Measurements from ENCODE around the gene IMP3.

The IMP3 gene

DNA sequence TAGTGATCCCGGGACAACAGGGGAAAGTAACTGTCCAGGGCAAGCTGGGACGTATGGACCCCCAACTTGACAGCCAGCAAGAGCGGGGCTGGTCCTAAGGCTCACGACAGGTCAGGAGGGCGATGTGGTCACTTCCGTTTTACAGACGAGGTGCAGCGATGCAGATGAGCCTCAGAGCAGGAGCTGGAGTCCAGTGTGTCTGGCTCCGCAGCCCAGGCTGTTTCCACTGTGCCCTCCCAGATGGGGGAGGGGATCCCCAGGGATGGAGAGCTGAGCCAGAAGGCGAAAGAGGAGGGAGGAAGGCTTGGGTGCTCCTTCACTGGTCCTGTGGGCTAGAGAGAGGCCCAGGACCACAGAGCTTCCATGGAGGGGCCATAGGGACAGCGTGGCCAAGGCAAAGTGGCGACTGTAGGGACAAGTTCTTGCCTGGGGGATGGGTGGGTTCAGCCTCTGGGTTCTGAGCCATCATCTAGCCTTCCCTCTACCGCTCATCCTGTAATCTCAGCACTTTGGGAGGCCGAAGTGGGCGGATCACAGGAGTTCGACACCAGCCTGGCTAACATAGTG, 13.4 kb upstream of the IMP3 start:
- Histone ChIP-seq H3K23ac (ENCODE audit: low read length) (no peak overlapping the region), H2AK5ac (ENCODE audit: low read length) (no peak overlapping the region), H2BK5ac (ENCODE audit: low read depth, low read length, poor library complexity) (no peak overlapping the region), H3K9ac (ENCODE audit: low read length) (no peak overlapping the region), H3K4me2 (ENCODE audit: low read length) (no peak overlapping the region), H3K14ac (ENCODE audit: low read length) (no peak overlapping the region), H4K8ac (ENCODE audit: low read depth, low read length) (no peak overlapping the region), H3K9me3 (ENCODE audit: insufficient read depth, low read depth, low read length) (peaks cover 2% of the 10 kb centered on the region), H3K27ac (ENCODE audit: low read depth, low read length) (no peak overlapping the region), H3K36me3 (ENCODE audit: control insufficient read depth in 1 of 2, insufficient read depth in 2 of 2, low read length in 2 of 2) (peaks cover 36 to 43% of the 10 kb centered on the region in 2 experiments), H3K4me1 (ENCODE audit: control insufficient read depth in 1 of 2, insufficient read depth in 2 of 2, low read length in 2 of 2) (peaks cover 36 to 44% of the 10 kb centered on the region in 2 experiments), H3K4me3 (ENCODE audit: low read depth, low read length) (no peak overlapping the region), H2BK120ac (ENCODE audit: insufficient read depth, low read length, poor library complexity) (no peak overlapping the region), H3K4ac (ENCODE audit: low read depth, low read length) (no peak overlapping the region), H2BK12ac (ENCODE audit: low read length) (no peak overlapping the region), H3K27me3 (ENCODE audit: insufficient read depth, low read length) (no peaks in the 10 kb centered on the region), H4K91ac (ENCODE audit: low read depth, low read length) (no peak overlapping the region), H4K12ac (ENCODE audit: low read depth, low read length) (no peak overlapping the region), H3K18ac (ENCODE audit: low read length) (no peak overlapping the region), H3K79me2 (ENCODE audit: control insufficient read depth, insufficient read depth, low read length, poor library complexity) (peaks cover 3% of the 10 kb centered on the region), H2AFZ (ENCODE audit: insufficient read depth, low read length, poor library complexity) (no peak overlapping the region), H3K79me1 (ENCODE audit: low read length) (peaks cover 2% of the 10 kb centered on the region)
- no CpG with 5 or more reads among the region's 16 CpGs for WGBS (ENCODE audit: extremely low coverage, insufficient coverage, insufficient read length)
- DNase-seq = no peak

DNA sequence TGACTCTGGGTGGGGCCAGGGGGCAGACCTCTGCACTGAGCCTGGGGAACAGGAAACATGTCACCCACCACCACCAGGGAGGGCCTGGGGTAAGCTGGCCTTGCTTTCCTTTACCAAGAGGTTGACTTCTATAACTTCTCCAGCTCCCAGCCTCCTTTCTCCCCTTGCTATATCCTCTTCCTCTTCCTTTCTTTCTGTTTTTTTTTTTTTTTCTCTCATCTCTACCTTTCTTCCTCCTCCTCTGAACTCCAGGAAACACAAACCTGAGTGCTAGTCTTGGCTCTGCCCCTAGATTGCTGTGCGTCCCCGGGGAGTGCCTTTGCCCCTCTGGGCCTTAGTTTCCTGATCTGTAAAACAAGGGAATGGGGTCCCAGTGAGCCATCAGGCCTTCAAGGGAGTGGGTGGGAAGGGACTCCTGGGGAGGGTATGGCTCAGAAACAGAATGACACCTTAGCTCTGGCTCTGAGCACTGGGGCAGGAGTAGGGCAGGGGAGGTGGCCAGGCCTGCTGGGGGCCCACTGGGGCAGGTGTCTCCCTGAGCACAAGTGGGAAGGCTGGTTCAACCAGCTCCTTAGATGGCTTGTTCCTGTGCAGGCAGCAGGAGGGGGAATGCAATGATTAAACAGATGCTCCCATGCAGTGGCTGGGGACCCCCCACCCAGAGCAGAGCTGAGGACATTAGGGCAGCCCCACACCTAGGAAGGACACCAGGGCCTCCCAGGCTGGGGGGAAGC, 12.0 kb upstream of the IMP3 start:
- H3K18ac ChIP-seq (ENCODE audit: low read length) = peak overlapping the region; percentile 16
- peaks cover 36 to 44% of the 10 kb centered on the region in 2 experiments for H3K4me1 ChIP-seq (ENCODE audit: control insufficient read depth in 1 of 2, insufficient read depth in 2 of 2, low read length in 2 of 2)
- no peak overlapping the region for H3K23ac ChIP-seq (ENCODE audit: low read length)
- no peaks in the 10 kb centered on the region for H3K27me3 ChIP-seq (ENCODE audit: insufficient read depth, low read length)
- no peak overlapping the region for H2BK12ac ChIP-seq (ENCODE audit: low read length)
- H3K79me1 ChIP-seq (ENCODE audit: low read length) = peaks cover 16% of the 10 kb centered on the region
- H2BK5ac ChIP-seq (ENCODE audit: low read depth, low read length, poor library complexity) = no peak overlapping the region
- H3K27ac ChIP-seq (ENCODE audit: low read depth, low read length) = no peak overlapping the region
- no peak overlapping the region for H3K4me3 ChIP-seq (ENCODE audit: low read depth, low read length)
- peaks cover 14% of the 10 kb centered on the region for H3K79me2 ChIP-seq (ENCODE audit: control insufficient read depth, insufficient read depth, low read length, poor library complexity)
- H2AK5ac ChIP-seq (ENCODE audit: low read length) = no peak overlapping the region
- H4K8ac ChIP-seq (ENCODE audit: low read depth, low read length) = no peak overlapping the region
- peak overlapping the region; percentile 37 for H3K4me2 ChIP-seq (ENCODE audit: low read length)
- no peak overlapping the region for H2AFZ ChIP-seq (ENCODE audit: insufficient read depth, low read length, poor library complexity)
- H3K9ac ChIP-seq (ENCODE audit: low read length) = no peak overlapping the region
- no peak overlapping the region for H3K14ac ChIP-seq (ENCODE audit: low read length)
- no peak for DNase-seq
- no peak overlapping the region for H4K91ac ChIP-seq (ENCODE audit: low read depth, low read length)
- H3K36me3 ChIP-seq (ENCODE audit: control insufficient read depth in 1 of 2, insufficient read depth in 2 of 2, low read length in 2 of 2) = peaks cover 23 to 28% of the 10 kb centered on the region in 2 experiments
- H2BK120ac ChIP-seq (ENCODE audit: insufficient read depth, low read length, poor library complexity) = no peak overlapping the region
- peak overlapping the region; percentile 3 for H3K4ac ChIP-seq (ENCODE audit: low read depth, low read length)
- H4K12ac ChIP-seq (ENCODE audit: low read depth, low read length) = no peak overlapping the region
- no CpG with 5 or more reads among the region's 2 CpGs for WGBS (ENCODE audit: extremely low coverage, insufficient coverage, insufficient read length)
- H3K9me3 ChIP-seq (ENCODE audit: insufficient read depth, low read depth, low read length) = peaks cover 2% of the 10 kb centered on the region

DNA sequence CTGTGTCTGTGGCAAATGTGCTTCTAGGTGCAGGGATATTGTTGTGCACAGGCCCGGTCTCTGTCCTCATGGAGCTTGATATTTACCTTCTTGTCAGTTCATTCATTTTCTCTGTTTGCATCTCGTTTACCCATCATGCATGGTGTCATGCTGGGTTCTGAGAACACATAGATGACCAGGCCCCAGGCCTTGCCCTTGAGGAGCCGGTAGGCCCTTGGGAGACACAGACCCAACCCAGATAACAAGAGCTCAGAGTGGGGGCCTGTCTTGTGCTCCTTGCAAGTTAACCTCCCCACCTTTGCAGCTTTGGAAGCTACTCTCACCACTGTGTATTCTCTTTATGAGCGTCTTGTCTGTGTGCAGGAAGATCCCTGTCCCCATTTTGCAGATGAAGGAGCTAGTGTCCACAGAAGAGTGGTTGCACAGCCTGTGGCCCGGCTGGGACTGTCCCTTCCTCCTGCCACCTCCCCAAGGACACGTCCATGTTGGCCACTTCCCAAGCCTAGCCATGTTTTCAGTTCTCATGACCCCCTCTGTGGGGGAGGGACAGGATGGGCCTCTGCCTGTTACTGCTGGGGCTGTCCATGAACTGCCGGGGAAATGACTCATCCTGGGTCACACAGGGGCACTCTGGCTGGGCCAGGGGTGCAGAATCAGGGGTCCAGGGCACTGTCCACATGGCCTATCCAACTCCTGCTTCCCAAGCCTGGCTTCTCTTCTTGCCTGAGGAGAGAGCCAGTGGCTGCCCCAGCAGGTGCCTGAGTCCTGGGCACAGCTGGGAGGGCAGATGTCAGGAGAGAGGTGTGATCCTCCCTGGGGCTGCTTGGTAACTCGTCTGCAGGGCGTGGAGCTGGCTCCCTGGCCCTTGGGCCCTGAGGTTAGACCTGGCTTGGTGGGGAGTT, 11.1 kb upstream of the IMP3 start:
- Histone ChIP-seq H3K9me3 (ENCODE audit: insufficient read depth, low read depth, low read length) (no peaks in the 10 kb centered on the region), H2AK5ac (ENCODE audit: low read length) (no peak overlapping the region), H2BK12ac (ENCODE audit: low read length) (no peak overlapping the region), H3K36me3 (ENCODE audit: control insufficient read depth in 1 of 2, insufficient read depth in 2 of 2, low read length in 2 of 2) (peaks cover 19 to 21% of the 10 kb centered on the region in 2 experiments), H3K27ac (ENCODE audit: low read depth, low read length) (no peak overlapping the region), H4K8ac (ENCODE audit: low read depth, low read length) (no peak overlapping the region), H3K23ac (ENCODE audit: low read length) (no peak overlapping the region), H3K18ac (ENCODE audit: low read length) (peak overlapping the region; percentile 16), H4K91ac (ENCODE audit: low read depth, low read length) (no peak overlapping the region), H3K4ac (ENCODE audit: low read depth, low read length) (peak overlapping the region; percentile 22), H3K4me3 (ENCODE audit: low read depth, low read length) (no peak overlapping the region), H2BK120ac (ENCODE audit: insufficient read depth, low read length, poor library complexity) (no peak overlapping the region), H3K4me2 (ENCODE audit: low read length) (peak overlapping the region; percentile 15), H3K4me1 (ENCODE audit: control insufficient read depth in 1 of 2, insufficient read depth in 2 of 2, low read length in 2 of 2) (peaks cover 36 to 49% of the 10 kb centered on the region in 2 experiments), H3K9ac (ENCODE audit: low read length) (no peak overlapping the region), H3K14ac (ENCODE audit: low read length) (no peak overlapping the region), H3K27me3 (ENCODE audit: insufficient read depth, low read length) (no peaks in the 10 kb centered on the region), H3K79me1 (ENCODE audit: low read length) (peaks cover 18% of the 10 kb centered on the region), H2AFZ (ENCODE audit: insufficient read depth, low read length, poor library complexity) (no peak overlapping the region), H2BK5ac (ENCODE audit: low read depth, low read length, poor library complexity) (no peak overlapping the region), H3K79me2 (ENCODE audit: control insufficient read depth, insufficient read depth, low read length, poor library complexity) (peaks cover 14% of the 10 kb centered on the region), H4K12ac (ENCODE audit: low read depth, low read length) (no peak overlapping the region)
- WGBS (ENCODE audit: extremely low coverage, insufficient coverage, insufficient read length) = no CpG with 5 or more reads among the region's 9 CpGs
- no peak for DNase-seq

DNA sequence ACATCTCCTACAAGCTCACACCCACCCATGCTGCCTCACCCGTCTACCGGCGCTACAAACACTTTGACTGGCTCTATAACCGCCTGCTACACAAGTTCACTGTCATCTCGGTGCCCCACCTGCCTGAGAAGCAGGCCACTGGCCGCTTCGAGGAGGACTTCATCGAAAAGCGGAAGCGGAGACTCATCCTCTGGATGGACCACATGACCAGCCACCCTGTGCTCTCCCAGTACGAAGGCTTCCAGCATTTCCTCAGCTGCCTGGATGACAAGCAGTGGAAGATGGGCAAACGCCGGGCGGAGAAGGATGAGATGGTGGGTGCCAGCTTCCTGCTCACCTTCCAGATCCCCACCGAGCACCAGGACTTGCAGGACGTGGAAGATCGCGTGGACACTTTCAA, 9.8 kb upstream of the IMP3 start:
- H3K4me2 ChIP-seq (ENCODE audit: low read length) = peak overlapping the region; percentile 1
- no peak overlapping the region for H2AK5ac ChIP-seq (ENCODE audit: low read length)
- H3K18ac ChIP-seq (ENCODE audit: low read length) = no peak overlapping the region
- H3K14ac ChIP-seq (ENCODE audit: low read length) = no peak overlapping the region
- no peak overlapping the region for H2BK120ac ChIP-seq (ENCODE audit: insufficient read depth, low read length, poor library complexity)
- no CpG with 5 or more reads among the region's 18 CpGs for WGBS (ENCODE audit: extremely low coverage, insufficient coverage, insufficient read length)
- no peak overlapping the region for H2AFZ ChIP-seq (ENCODE audit: insufficient read depth, low read length, poor library complexity)
- no peak overlapping the region for H4K8ac ChIP-seq (ENCODE audit: low read depth, low read length)
- H3K4me3 ChIP-seq (ENCODE audit: low read depth, low read length) = no peak overlapping the region
- no peaks in the 10 kb centered on the region for H3K9me3 ChIP-seq (ENCODE audit: insufficient read depth, low read depth, low read length)
- peaks cover 14% of the 10 kb centered on the region for H3K79me2 ChIP-seq (ENCODE audit: control insufficient read depth, insufficient read depth, low read length, poor library complexity)
- H3K4ac ChIP-seq (ENCODE audit: low read depth, low read length) = peak overlapping the region; percentile 3
- H2BK12ac ChIP-seq (ENCODE audit: low read length) = no peak overlapping the region
- H3K4me1 ChIP-seq (ENCODE audit: control insufficient read depth in 1 of 2, insufficient read depth in 2 of 2, low read length in 2 of 2) = peaks cover 36 to 49% of the 10 kb centered on the region in 2 experiments
- DNase-seq = no peak
- no peak overlapping the region for H4K12ac ChIP-seq (ENCODE audit: low read depth, low read length)
- H4K91ac ChIP-seq (ENCODE audit: low read depth, low read length) = no peak overlapping the region
- no peak overlapping the region for H3K9ac ChIP-seq (ENCODE audit: low read length)
- no peak overlapping the region for H3K27ac ChIP-seq (ENCODE audit: low read depth, low read length)
- H2BK5ac ChIP-seq (ENCODE audit: low read depth, low read length, poor library complexity) = no peak overlapping the region
- H3K23ac ChIP-seq (ENCODE audit: low read length) = no peak overlapping the region
- peaks cover 18% of the 10 kb centered on the region for H3K79me1 ChIP-seq (ENCODE audit: low read length)
- H3K36me3 ChIP-seq (ENCODE audit: control insufficient read depth in 1 of 2, insufficient read depth in 2 of 2, low read length in 2 of 2) = peaks cover 15 to 21% of the 10 kb centered on the region in 2 experiments
- no peaks in the 10 kb centered on the region for H3K27me3 ChIP-seq (ENCODE audit: insufficient read depth, low read length)

All from trophoblast cell (in vitro differentiated cells and primary cell).